ENCODE results near the gene WNT7A. TPM values are rescaled to one million over a fixed set of nuclear protein-coding genes. Genes with fewer than 3 reads are reported as not detected.
"Not testable (repeated sequence)": the region's sequence is repeated elsewhere in the genome, so short reads cannot be mapped to it uniquely, and the experiment has no call there.

The WNT7A gene
- total RNA-seq, 2 donors from 2014 or later: not detected

- intact Hi-C loops (cut with DNase I): no loop called here
- no peak for ATAC-seq
Measured at GRCh38 chr3:13869761-13870343, 10.0 kb downstream of the WNT7A start.

GRCh38 chr3:13868844-13869724 lies 10.8 kb downstream of the WNT7A start:
- intact Hi-C loops (cut with DNase I): no loop called here
- ATAC-seq: no peak
- DNase-seq: no peak

More at GRCh38 chr3:13869761-13870343, 10.0 kb downstream of the WNT7A start:
- no peak for DNase-seq

GRCh38 chr3:13867732-13868131 lies 12.1 kb downstream of the WNT7A start:
- intact Hi-C loops (cut with DNase I): no loop called here
- ATAC-seq: no peak
- DNase-seq: no peak

- DNase-seq (no peak), ATAC-seq (no peak)
- intact Hi-C loops (cut with DNase I): no loop called here
Measured at GRCh38 chr3:13866041-13866965, 13.6 kb downstream of the WNT7A start.

GRCh38 chr3:13865581-13865980 lies 14.3 kb downstream of the WNT7A start:
- intact Hi-C loops (cut with DNase I): no loop called here
- no peak for DNase-seq
- ATAC-seq: no peak

GRCh38 chr3:13865106-13865505 lies 14.8 kb downstream of the WNT7A start:
- intact Hi-C loops (cut with DNase I): no loop called here
- no peak for DNase-seq
- ATAC-seq: no peak

GRCh38 chr3:13863965-13864595 lies 15.8 kb downstream of the WNT7A start:
- ATAC-seq (no peak), DNase-seq (no peak)

GRCh38 chr3:13863382-13863952 lies 16.4 kb downstream of the WNT7A start:
- ATAC-seq (no peak), DNase-seq (no peak)
- intact Hi-C loops (cut with DNase I): no loop called here

More at GRCh38 chr3:13863965-13864595, 15.8 kb downstream of the WNT7A start:
- intact Hi-C loops (cut with DNase I): no loop called here

- ATAC-seq (no peak), DNase-seq (no peak)
- intact Hi-C loops (cut with DNase I): no loop called here
Measured at GRCh38 chr3:13861461-13861860, 18.4 kb downstream of the WNT7A start.

- intact Hi-C loops (cut with DNase I): no loop called here
- DNase-seq (no peak), ATAC-seq (no peak)
Measured at GRCh38 chr3:13860001-13860400, 19.9 kb downstream of the WNT7A start.

- intact Hi-C loops (cut with DNase I): no loop called here
- DNase-seq (no peak), ATAC-seq (no peak)
Measured at GRCh38 chr3:13858768-13859520, 20.9 kb downstream of the WNT7A start.

- DNase-seq (no peak), ATAC-seq (no peak)
- intact Hi-C loops (cut with DNase I): no loop called here
Measured at GRCh38 chr3:13857702-13858380, 22.0 kb downstream of the WNT7A start.

GRCh38 chr3:13856628-13857027 lies 23.2 kb downstream of the WNT7A start:
- ATAC-seq; DNase-seq; intact Hi-C loops (cut with DNase I): not testable (repeated sequence)

GRCh38 chr3:13856006-13856405 lies 23.9 kb downstream of the WNT7A start:
- intact Hi-C loops (cut with DNase I): no loop called here
- ATAC-seq (no peak), DNase-seq (no peak)

- intact Hi-C loops (cut with DNase I): no loop called here
- no peak for DNase-seq
Measured at GRCh38 chr3:13854492-13854891, 25.4 kb downstream of the WNT7A start.

GRCh38 chr3:13853978-13854296 lies 25.9 kb downstream of the WNT7A start:
- no peak for DNase-seq
- intact Hi-C loops (cut with DNase I): no loop called here
- no peak for ATAC-seq

More at GRCh38 chr3:13854492-13854891, 25.4 kb downstream of the WNT7A start:
- ATAC-seq: no peak

GRCh38 chr3:13853256-13853977 lies 26.5 kb downstream of the WNT7A start:
- ATAC-seq (no peak), DNase-seq (no peak)
- intact Hi-C loops (cut with DNase I): no loop called here

All from left cardiac atrium (tissue), 4 donors.